Measurements from ENCODE around the gene ANKRD55.

DNA sequence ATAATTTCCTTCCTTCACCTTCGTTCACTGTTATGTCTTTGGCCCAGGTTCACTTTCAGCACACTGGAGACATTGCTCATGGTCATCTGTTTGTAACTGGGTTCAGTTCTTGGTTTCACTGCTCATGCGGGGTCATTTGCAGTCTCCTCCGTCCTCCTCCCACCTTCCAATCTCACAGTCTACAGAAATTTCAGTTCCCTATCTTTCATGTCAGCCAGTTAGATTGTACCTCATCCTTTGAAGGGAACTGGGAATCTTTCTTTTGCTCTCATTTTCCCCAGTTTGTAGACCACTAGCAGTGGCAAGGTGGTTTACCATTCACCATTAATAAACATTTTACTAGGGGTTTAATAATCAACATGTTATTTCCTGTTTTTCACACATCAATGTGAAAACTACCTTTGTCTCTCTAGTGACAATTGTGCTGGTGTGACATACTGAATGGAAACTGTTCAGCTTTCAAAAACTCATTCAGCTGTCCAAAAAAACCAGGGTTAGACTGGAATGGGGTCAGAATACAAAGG is 137.5 kb downstream of the ANKRD55 start:
- TF ChIP-seq, protein P1, sequence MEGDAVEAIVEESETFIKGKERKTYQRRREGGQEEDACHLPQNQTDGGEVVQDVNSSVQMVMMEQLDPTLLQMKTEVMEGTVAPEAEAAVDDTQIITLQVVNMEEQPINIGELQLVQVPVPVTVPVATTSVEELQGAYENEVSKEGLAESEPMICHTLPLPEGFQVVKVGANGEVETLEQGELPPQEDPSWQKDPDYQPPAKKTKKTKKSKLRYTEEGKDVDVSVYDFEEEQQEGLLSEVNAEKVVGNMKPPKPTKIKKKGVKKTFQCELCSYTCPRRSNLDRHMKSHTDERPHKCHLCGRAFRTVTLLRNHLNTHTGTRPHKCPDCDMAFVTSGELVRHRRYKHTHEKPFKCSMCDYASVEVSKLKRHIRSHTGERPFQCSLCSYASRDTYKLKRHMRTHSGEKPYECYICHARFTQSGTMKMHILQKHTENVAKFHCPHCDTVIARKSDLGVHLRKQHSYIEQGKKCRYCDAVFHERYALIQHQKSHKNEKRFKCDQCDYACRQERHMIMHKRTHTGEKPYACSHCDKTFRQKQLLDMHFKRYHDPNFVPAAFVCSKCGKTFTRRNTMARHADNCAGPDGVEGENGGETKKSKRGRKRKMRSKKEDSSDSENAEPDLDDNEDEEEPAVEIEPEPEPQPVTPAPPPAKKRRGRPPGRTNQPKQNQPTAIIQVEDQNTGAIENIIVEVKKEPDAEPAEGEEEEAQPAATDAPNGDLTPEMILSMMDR (IDR thresholded peaks at IDR 0.05 in 8 of 11, conservative IDR thresholded peaks at IDR 0.05 in 3 of 11) = no peak
- TF ChIP-seq POLR2AphosphoS5 (IDR thresholded peaks at IDR 0.05) = no peak
- TF ChIP-seq POLR2A (IDR thresholded peaks at IDR 0.05) = no peak
